Measurements from ENCODE around the gene DAPP1. TPM values are rescaled to one million over a fixed set of nuclear protein-coding genes. Genes with fewer than 3 reads are reported as not detected.
A peak's percentile ranks its signal among the peaks of the same experiment; 100 is the strongest.

The DAPP1 gene
- total and polyA plus RNA-seq, 8 donors: 0.45 to 72.4 (median 8.5) TPM

DNA sequence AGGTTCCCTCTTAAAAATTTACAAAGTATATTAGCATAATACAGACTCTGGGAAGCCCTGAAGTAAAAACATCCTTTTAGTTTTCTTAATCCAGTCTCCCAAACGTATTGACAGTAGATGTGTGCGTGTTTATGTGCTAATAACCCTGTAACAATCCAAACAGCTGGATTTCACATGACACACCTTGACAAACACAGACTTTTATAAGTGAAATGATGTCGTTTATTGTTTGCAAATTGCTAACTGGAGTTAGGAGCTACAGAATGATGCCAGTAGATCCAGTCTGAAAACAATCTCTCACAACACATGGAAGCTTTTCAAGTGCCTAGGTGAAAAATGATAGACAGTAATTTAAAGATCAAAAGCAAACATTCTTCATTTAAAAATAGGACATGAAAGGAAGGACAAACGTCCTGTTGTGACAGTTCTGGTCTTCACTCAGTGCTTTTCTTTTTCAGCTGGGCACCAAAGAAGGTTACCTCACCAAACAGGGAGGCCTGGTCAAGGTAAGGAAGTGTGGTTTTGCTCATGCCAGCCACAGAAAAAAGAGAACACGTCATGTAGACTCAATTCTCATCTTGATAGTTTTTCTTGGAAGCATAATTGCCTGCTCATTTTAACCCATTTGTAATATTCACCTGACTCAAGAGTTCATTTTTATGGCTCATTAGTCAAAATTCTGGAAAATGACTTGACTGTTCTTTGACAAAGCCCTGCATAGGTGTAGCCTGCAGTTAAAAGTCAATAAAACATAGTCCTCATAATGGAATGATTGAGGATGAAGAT, 44.7 kb downstream of the DAPP1 start:
- TF ChIP-seq POLR2AphosphoS5 (IDR thresholded peaks at IDR 0.05) (no peak), EP300 (IDR thresholded peaks at IDR 0.05) (no peak), POLR2A (IDR thresholded peaks at IDR 0.05) (no peak)
- TF ChIP-seq, protein P1, sequence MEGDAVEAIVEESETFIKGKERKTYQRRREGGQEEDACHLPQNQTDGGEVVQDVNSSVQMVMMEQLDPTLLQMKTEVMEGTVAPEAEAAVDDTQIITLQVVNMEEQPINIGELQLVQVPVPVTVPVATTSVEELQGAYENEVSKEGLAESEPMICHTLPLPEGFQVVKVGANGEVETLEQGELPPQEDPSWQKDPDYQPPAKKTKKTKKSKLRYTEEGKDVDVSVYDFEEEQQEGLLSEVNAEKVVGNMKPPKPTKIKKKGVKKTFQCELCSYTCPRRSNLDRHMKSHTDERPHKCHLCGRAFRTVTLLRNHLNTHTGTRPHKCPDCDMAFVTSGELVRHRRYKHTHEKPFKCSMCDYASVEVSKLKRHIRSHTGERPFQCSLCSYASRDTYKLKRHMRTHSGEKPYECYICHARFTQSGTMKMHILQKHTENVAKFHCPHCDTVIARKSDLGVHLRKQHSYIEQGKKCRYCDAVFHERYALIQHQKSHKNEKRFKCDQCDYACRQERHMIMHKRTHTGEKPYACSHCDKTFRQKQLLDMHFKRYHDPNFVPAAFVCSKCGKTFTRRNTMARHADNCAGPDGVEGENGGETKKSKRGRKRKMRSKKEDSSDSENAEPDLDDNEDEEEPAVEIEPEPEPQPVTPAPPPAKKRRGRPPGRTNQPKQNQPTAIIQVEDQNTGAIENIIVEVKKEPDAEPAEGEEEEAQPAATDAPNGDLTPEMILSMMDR (IDR thresholded peaks at IDR 0.05): no peak
- no peaks in the 10 kb centered on the region for H3K4me1 ChIP-seq
- no peak overlapping the region for H3K4me3 ChIP-seq
- WGBS, 5 donors: 34 to 56% (median 48%) methylated on average over 5 of the region's 5 CpGs
- H3K27me3 ChIP-seq: no peaks in the 10 kb centered on the region
- H3K9me3 ChIP-seq: no peaks in the 10 kb centered on the region
- no peak for DNase-seq
- H3K27ac ChIP-seq: peak overlapping the region in 1 of 5 donors; percentile 10
- intact Hi-C loops (cut with DNase I; ENCODE audit: low total_unique reads): no loop called here
- H3K36me3 ChIP-seq: peaks cover 0 to 4% (median 0%) of the 10 kb centered on the region in 4 donors

DNA sequence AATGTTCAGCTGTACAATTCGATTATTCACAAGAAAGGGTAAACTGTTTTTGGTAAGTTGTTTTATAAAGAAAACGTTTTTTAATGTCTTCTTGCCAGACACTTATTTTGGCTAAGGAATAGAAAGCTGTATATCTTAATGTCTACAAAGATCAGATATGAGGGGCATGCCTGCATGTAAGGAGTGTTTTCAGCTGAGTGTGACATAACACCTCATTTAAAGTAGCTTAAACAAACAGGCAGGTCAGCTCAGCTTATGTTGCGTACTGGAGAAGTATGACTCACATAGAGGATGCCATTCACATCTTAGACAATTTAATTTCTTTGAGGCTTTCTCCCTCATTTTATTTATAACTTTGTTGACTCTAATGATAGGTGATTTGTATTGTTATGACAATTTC, 47.2 kb downstream of the DAPP1 start:
- no peaks in the 10 kb centered on the region for H3K4me1 ChIP-seq
- DNase-seq: no peak
- intact Hi-C loops (cut with DNase I; ENCODE audit: low total_unique reads): no loop called here
- no peak for TF ChIP-seq POLR2A (IDR thresholded peaks at IDR 0.05)
- TF ChIP-seq POLR2AphosphoS5 (IDR thresholded peaks at IDR 0.05): no peak
- TF ChIP-seq, protein P1 (IDR thresholded peaks at IDR 0.05): no peak
- TF ChIP-seq EP300 (IDR thresholded peaks at IDR 0.05): no peak
- no peak overlapping the region for H3K4me3 ChIP-seq
- 38 to 67% (median 55%) methylated on average over 3 of the region's 3 CpGs for WGBS, 5 donors
- H3K36me3 ChIP-seq: peaks cover 0 to 12% (median 0%) of the 10 kb centered on the region in 4 donors
- no peaks in the 10 kb centered on the region for H3K9me3 ChIP-seq
- no peak overlapping the region for H3K27ac ChIP-seq
- H3K27me3 ChIP-seq: no peaks in the 10 kb centered on the region

DNA sequence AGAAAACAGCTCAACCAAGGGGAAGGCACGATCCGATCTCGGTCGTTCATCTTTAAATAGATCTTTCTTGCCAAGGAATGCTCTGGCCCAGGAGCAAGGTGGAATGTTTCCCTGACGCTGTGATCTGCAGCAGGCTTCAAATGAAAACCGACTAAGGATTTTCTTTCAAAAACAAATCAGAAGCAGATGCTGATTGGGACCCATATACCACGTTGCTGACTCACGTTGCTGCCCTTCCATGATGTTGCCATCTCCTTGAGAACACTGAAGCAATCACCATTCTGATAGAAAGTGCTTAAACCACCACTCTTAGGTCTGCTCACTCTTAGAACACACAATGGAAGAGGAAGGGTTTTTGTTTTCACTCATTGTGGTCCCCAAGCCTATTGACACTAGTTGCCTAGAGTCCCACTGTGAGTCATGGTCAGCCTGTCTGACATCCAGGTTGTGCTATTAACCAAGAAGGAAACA, 51.5 kb downstream of the DAPP1 start:
- Histone ChIP-seq H3K27ac (no peak overlapping the region), H3K27me3 (no peaks in the 10 kb centered on the region), H3K4me3 (no peak overlapping the region), H3K4me1 (no peaks in the 10 kb centered on the region), H3K9me3 (no peaks in the 10 kb centered on the region), H3K36me3 (peaks cover 0 to 12% (median 0%) of the 10 kb centered on the region in 4 donors)
- intact Hi-C loops (cut with DNase I; ENCODE audit: low total_unique reads): no loop called here
- 62 to 68% (median 63%) methylated on average over 8 of the region's 8 CpGs for WGBS, 5 donors
- no peak for DNase-seq
- TF ChIP-seq, protein P1 (IDR thresholded peaks at IDR 0.05): no peak
- TF ChIP-seq POLR2A (IDR thresholded peaks at IDR 0.05): no peak
- no peak for TF ChIP-seq POLR2AphosphoS5 (IDR thresholded peaks at IDR 0.05)
- no peak for TF ChIP-seq EP300 (IDR thresholded peaks at IDR 0.05)

DNA sequence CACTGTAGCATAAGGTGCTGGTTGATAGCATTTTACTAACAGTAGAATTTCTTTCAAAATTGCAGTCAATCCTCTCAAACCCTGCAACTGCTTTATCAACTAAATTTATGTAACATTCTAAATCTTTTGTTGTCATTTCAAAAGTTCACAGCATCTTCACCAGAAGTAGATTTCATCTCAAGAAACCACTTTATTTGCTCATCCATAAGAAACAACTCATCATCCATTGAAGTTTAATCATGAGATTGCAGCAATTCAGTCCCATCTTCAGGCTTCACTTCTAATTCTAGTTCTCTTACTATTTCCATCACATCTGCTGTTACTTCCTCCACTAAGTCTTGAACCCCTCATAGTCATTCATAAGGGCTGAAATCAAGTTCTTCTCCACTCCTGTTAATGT, 55.9 kb downstream of the DAPP1 start:
- no peaks in the 10 kb centered on the region for H3K27me3 ChIP-seq
- intact Hi-C loops (cut with DNase I; ENCODE audit: low total_unique reads): no loop called here
- no peaks in the 10 kb centered on the region for H3K9me3 ChIP-seq
- no peak for TF ChIP-seq POLR2AphosphoS5 (IDR thresholded peaks at IDR 0.05)
- no peak overlapping the region for H3K4me3 ChIP-seq
- no peaks in the 10 kb centered on the region for H3K4me1 ChIP-seq
- H3K27ac ChIP-seq: no peak overlapping the region
- H3K36me3 ChIP-seq: peaks cover 0 to 10% (median 6%) of the 10 kb centered on the region in 4 donors
- DNase-seq: no peak

DNA sequence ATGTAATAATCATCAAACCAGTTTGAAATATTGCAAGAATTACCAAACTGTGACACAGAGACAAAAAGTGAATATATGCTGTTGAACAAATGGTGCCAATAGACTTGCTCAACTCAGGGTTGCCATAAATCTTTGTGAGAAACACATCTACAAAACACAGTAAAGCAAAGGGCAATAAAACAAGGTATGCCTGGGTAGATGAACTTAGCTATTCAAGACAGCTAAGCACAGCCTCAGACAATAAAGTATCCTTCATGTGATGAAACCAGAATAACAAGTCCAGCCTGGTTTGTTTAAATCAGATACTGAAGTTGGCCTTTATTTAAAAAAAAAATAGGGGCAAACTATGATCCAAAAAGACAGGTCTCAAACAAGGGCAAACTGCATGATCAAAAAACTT, 58.4 kb downstream of the DAPP1 start:
- no peak overlapping the region for H3K27ac ChIP-seq
- no peak for DNase-seq
- no peaks in the 10 kb centered on the region for H3K4me1 ChIP-seq
- no peak overlapping the region for H3K4me3 ChIP-seq
- H3K27me3 ChIP-seq: no peaks in the 10 kb centered on the region
- H3K36me3 ChIP-seq: peaks cover 8 to 32% (median 29%) of the 10 kb centered on the region in 4 donors
- H3K9me3 ChIP-seq: no peaks in the 10 kb centered on the region
- intact Hi-C loops (cut with DNase I; ENCODE audit: low total_unique reads): no loop called here
- TF ChIP-seq EP300 (IDR thresholded peaks at IDR 0.05) (no peak), POLR2AphosphoS5 (IDR thresholded peaks at IDR 0.05) (no peak), POLR2A (IDR thresholded peaks at IDR 0.05) (no peak)
- TF ChIP-seq, protein P1 (IDR thresholded peaks at IDR 0.05): no peak
